ENCODE data around the gene APLP2. TPM values are rescaled to one million over a fixed set of nuclear protein-coding genes. Genes with fewer than 3 reads are reported as not detected.

The APLP2 gene
- total RNA-seq, 1 experiment from 2014 or later, result 2,076 TPM

- H3K27me3 Mint-ChIP-seq (ENCODE audit: insufficient read depth, unreplicated experiment), result no peaks in the 10 kb centered on the region
- H3K36me3 ChIP-seq (ENCODE audit: control insufficient read depth, insufficient read depth, low read length), result peaks cover 14% of the 10 kb centered on the region
- intact Hi-C loops (cut with micrococcal nuclease; ENCODE audit: unreplicated experiment), result no loop called here
- ChIA-PET CTCF (interaction anchor here (0.7 to 2.1 kb wide), 15 partner anchors 8 to 813 kb away, joined by 3 to 71 read pairs (median 9); partner anchors contain the start of gene ST14), POLR2A (interaction anchor here (0.7 to 1.6 kb wide), 6 partner anchors 10 to 948 kb away, joined by 3 to 22 read pairs (median 5); partner anchors contain the start of genes PRDM10 and ST14)
- H3K4me3 ChIP-seq (ENCODE audit: low read depth, low read length), result no peak overlapping the region
- peaks cover 100% of the 10 kb centered on the region for H3K36me3 Mint-ChIP-seq (ENCODE audit: insufficient read depth, unreplicated experiment)
- H3K4me3 Mint-ChIP-seq (ENCODE audit: unreplicated experiment), result no peak overlapping the region
- peaks cover 59% of the 10 kb centered on the region for H3K4me1 ChIP-seq
- H3K9me3 ChIP-seq, result no peaks in the 10 kb centered on the region
- no peaks in the 10 kb centered on the region for H3K9me3 Mint-ChIP-seq (ENCODE audit: unreplicated experiment)
- H3K27me3 ChIP-seq (replicated peaks; ENCODE audit: control insufficient read depth, insufficient read depth, low read length), result no peaks in the 10 kb centered on the region
- peaks cover 63% of the 10 kb centered on the region for H3K4me1 Mint-ChIP-seq (ENCODE audit: low read depth, unreplicated experiment)
- peak overlapping the region; percentile 87 for H3K27ac Mint-ChIP-seq (ENCODE audit: unreplicated experiment)
- no TSS peak for BruUV-seq (replicated peaks)
- TF ChIP-seq CTCF (IDR thresholded peaks at IDR 0.05; ENCODE audit: insufficient read depth in 1 of 2, low read depth in 1 of 2, low read length in 1 of 2, severe bottlenecking in 1 of 2, unreplicated experiment in 1 of 2), result no peak
- DNase-seq, result peak in 1 of 2 experiments; percentile 9
Measured at GRCh38 chr11:130145311-130145812, 75.7 kb downstream of the APLP2 start.

GRCh38 chr11:130145975-130146776, 76.5 kb downstream of the APLP2 start:
- Mint-ChIP-seq H3K4me1 (ENCODE audit: low read depth, unreplicated experiment) (peaks cover 69% of the 10 kb centered on the region), H3K36me3 (ENCODE audit: insufficient read depth, unreplicated experiment) (peaks cover 100% of the 10 kb centered on the region), H3K27ac (ENCODE audit: unreplicated experiment) (peak overlapping the region; percentile 87), H3K9me3 (ENCODE audit: unreplicated experiment) (no peaks in the 10 kb centered on the region), H3K27me3 (ENCODE audit: insufficient read depth, unreplicated experiment) (no peaks in the 10 kb centered on the region), H3K4me3 (ENCODE audit: unreplicated experiment) (peak overlapping the region; percentile 30)
- POLR2A ChIA-PET, result interaction anchor here (0.6 to 1.6 kb wide), 13 partner anchors 10 to 947 kb away, joined by 3 to 22 read pairs (median 4); partner anchors contain the start of genes APLP2, NFRKB, PRDM10 and ST14
- Histone ChIP-seq H3K4me3 (ENCODE audit: low read depth, low read length) (no peak overlapping the region), H3K9me3 (no peaks in the 10 kb centered on the region), H3K36me3 (ENCODE audit: control insufficient read depth, insufficient read depth, low read length) (peaks cover 14% of the 10 kb centered on the region), H3K4me1 (peaks cover 59% of the 10 kb centered on the region), H3K27me3 (replicated peaks; ENCODE audit: control insufficient read depth, insufficient read depth, low read length) (no peaks in the 10 kb centered on the region)
- TF ChIP-seq CTCF (IDR thresholded peaks at IDR 0.05; ENCODE audit: insufficient read depth in 1 of 2, low read depth in 1 of 2, low read length in 1 of 2, severe bottlenecking in 1 of 2, unreplicated experiment in 1 of 2), result peak; percentile 66 to 94
- intact Hi-C loops (cut with micrococcal nuclease; ENCODE audit: unreplicated experiment), result loop anchor here (1.0 kb wide), 6 partner anchors 13 to 251 kb away; partner anchors contain the start of genes NFRKB, PRDM10 and ST14
- no TSS peak for BruUV-seq (replicated peaks)
- CTCF ChIA-PET, result interaction anchor here (0.6 to 2.1 kb wide), 43 partner anchors 9 to 1239 kb away, joined by 3 to 71 read pairs (median 5); partner anchors contain the start of genes APLP2, PRDM10, SNX19 and ST14
- peak; percentile 98 for DNase-seq

DNA sequence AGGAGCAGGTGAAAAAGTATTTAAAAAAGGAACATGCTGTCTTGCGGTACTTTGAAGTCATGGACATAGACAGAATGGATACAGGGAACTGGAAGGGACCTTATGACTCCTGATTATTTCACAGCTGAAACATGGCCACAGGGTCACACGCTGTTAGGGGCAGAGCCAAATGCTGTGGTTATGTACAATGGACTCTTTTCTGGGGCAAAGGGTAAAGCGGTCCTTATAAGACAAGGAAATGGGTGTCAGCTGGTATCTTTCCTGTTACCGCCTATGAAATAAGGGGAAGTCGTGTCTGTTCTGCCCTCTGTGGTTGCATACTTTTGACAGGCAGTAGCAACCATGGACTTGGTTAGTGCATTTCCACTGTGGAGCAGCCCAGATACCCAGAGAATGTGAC, 77.1 kb downstream of the APLP2 start:
- POLR2A ChIA-PET, result interaction anchor here (0.6 to 1.6 kb wide), 10 partner anchors 9 to 251 kb away, joined by 3 to 22 read pairs (median 4); partner anchors contain the start of genes APLP2, NFRKB, PRDM10 and ST14
- H3K9me3 ChIP-seq, result no peaks in the 10 kb centered on the region
- peaks cover 100% of the 10 kb centered on the region for H3K36me3 Mint-ChIP-seq (ENCODE audit: insufficient read depth, unreplicated experiment)
- peaks cover 58% of the 10 kb centered on the region for H3K4me1 ChIP-seq
- no peak for TF ChIP-seq CTCF (IDR thresholded peaks at IDR 0.05; ENCODE audit: insufficient read depth in 1 of 2, low read depth in 1 of 2, low read length in 1 of 2, severe bottlenecking in 1 of 2, unreplicated experiment in 1 of 2)
- no TSS peak for BruUV-seq (replicated peaks)
- H3K4me3 Mint-ChIP-seq (ENCODE audit: unreplicated experiment), result peak overlapping the region; percentile 30
- H3K36me3 ChIP-seq (ENCODE audit: control insufficient read depth, insufficient read depth, low read length), result peaks cover 12% of the 10 kb centered on the region
- CTCF ChIA-PET, result interaction anchor here (0.6 to 2.1 kb wide), 41 partner anchors 9 to 1240 kb away, joined by 3 to 71 read pairs (median 5); partner anchors contain the start of genes APLP2, PRDM10, SNX19 and ST14
- H3K27me3 Mint-ChIP-seq (ENCODE audit: insufficient read depth, unreplicated experiment), result no peaks in the 10 kb centered on the region
- no peaks in the 10 kb centered on the region for H3K9me3 Mint-ChIP-seq (ENCODE audit: unreplicated experiment)
- H3K27me3 ChIP-seq (replicated peaks; ENCODE audit: control insufficient read depth, insufficient read depth, low read length), result no peaks in the 10 kb centered on the region
- H3K4me3 ChIP-seq (ENCODE audit: low read depth, low read length), result no peak overlapping the region
- intact Hi-C loops (cut with micrococcal nuclease; ENCODE audit: unreplicated experiment), result loop anchor here (1.0 kb wide), 6 partner anchors 13 to 251 kb away; partner anchors contain the start of genes NFRKB, PRDM10 and ST14
- peak overlapping the region; percentile 87 for H3K27ac Mint-ChIP-seq (ENCODE audit: unreplicated experiment)
- peaks cover 72% of the 10 kb centered on the region for H3K4me1 Mint-ChIP-seq (ENCODE audit: low read depth, unreplicated experiment)
- DNase-seq, result peak in 1 of 2 experiments; percentile 38
